Esophagus squamous epithelium (tissue), 4 donors: Measurements from ENCODE around the gene SP100.

Source experiments
- POLR2A ChIP-seq, 4 donors: fragments of 450-650 bp; IDR thresholded peaks; one replicate each; pipeline ENCODE4 v1.6.1; 2017; ENCODE audit warnings: antibody characterized with exemption in 4 of 4, mild to moderate bottlenecking in 4 of 4, moderate library complexity in 3 of 4
- TF ChIP-seq, protein P1 (sequence below), 6 experiments: fragments of 450-650 bp in 4 of 6; fragments of 200-600 bp in 2 of 6; sonication (generic) in 2 of 6; IDR thresholded peaks; one replicate each; pipeline ENCODE4 v1.5.1; 2016 to 2019; ENCODE audit warnings: antibody characterized with exemption in 6 of 6, mild to moderate bottlenecking in 4 of 6, moderate library complexity in 4 of 6

DNA sequence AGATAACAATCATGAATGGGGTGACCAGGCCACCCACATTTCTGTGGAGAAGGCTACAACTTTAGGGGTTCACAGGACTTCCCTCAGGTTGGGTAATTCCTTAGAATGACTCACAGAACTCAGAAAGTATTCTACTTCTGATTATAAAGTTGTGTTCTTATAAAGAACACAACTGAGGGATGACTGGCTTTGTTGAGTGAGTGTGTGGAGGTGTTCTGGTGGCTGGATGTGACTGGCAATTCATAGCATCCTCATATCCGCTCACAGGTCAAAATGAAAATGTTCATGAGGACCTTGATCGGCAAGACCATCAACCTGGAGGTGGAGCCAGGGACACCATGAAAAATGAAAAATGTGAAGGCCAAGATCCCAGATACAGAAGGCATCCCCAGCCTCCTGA, 153.3 kb downstream of the SP100 start:
- TF ChIP-seq, protein P1, sequence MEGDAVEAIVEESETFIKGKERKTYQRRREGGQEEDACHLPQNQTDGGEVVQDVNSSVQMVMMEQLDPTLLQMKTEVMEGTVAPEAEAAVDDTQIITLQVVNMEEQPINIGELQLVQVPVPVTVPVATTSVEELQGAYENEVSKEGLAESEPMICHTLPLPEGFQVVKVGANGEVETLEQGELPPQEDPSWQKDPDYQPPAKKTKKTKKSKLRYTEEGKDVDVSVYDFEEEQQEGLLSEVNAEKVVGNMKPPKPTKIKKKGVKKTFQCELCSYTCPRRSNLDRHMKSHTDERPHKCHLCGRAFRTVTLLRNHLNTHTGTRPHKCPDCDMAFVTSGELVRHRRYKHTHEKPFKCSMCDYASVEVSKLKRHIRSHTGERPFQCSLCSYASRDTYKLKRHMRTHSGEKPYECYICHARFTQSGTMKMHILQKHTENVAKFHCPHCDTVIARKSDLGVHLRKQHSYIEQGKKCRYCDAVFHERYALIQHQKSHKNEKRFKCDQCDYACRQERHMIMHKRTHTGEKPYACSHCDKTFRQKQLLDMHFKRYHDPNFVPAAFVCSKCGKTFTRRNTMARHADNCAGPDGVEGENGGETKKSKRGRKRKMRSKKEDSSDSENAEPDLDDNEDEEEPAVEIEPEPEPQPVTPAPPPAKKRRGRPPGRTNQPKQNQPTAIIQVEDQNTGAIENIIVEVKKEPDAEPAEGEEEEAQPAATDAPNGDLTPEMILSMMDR (IDR thresholded peaks at IDR 0.05): no peak
- TF ChIP-seq POLR2A (IDR thresholded peaks at IDR 0.05): no peak
